Trophoblast cell (in vitro differentiated cells and primary cell): ENCODE data around the gene SLC6A12. TPM values are rescaled to one million over a fixed set of nuclear protein-coding genes. Genes with fewer than 3 reads are reported as not detected.

Source experiments
- DNase-seq, 2 donors: peaks; one replicate each; pipeline ENCODE4 v3.0.0-alpha.2; 2016
- H2AFZ ChIP-seq: 2 replicates; pipeline ENCODE4 v1.6.1; 2013; ENCODE audit warnings: low read length, moderate library complexity, mild to moderate bottlenecking; ENCODE audit not compliant: insufficient read depth, poor library complexity
- H2AK5ac ChIP-seq: 2 replicates; pipeline ENCODE4 v1.6.1; 2013; ENCODE audit warnings: mild to moderate bottlenecking, low read length
- H2BK120ac ChIP-seq: 2 replicates; pipeline ENCODE4 v1.6.1; 2013; ENCODE audit warnings: low read length, mild to moderate bottlenecking, moderate library complexity; ENCODE audit not compliant: insufficient read depth, poor library complexity
- H2BK12ac ChIP-seq: 2 replicates; pipeline ENCODE4 v1.6.1; 2013; ENCODE audit warnings: mild to moderate bottlenecking, low read length, moderate library complexity
- H2BK5ac ChIP-seq: 2 replicates; pipeline ENCODE4 v1.6.1; 2013; ENCODE audit warnings: low read length, low read depth, moderate library complexity, mild to moderate bottlenecking; ENCODE audit not compliant: poor library complexity
- H3K14ac ChIP-seq: 2 replicates; pipeline ENCODE4 v1.6.1; 2013; ENCODE audit warnings: mild to moderate bottlenecking, low read length
- H3K18ac ChIP-seq: 2 replicates; pipeline ENCODE4 v1.6.1; 2013; ENCODE audit warnings: mild to moderate bottlenecking, low read length
- H3K23ac ChIP-seq: 2 replicates; pipeline ENCODE4 v1.6.1; 2013; ENCODE audit warnings: low read length
- H3K27ac ChIP-seq: 2 replicates; pipeline ENCODE4 v1.5.1; 2013; ENCODE audit warnings: low read depth, mild to moderate bottlenecking, inconsistent platforms, low read length, moderate library complexity
- H3K27me3 ChIP-seq: 2 replicates; pipeline ENCODE4 v1.6.1; 2013; ENCODE audit warnings: inconsistent platforms, mild to moderate bottlenecking, low read length, moderate library complexity; ENCODE audit not compliant: insufficient read depth
- H3K36me3 ChIP-seq, 2 experiments: 1 replicate in 1 of 2; 2 replicates in 1 of 2; pipeline ENCODE4 v1.6.1; 2013; ENCODE audit warnings: low read length in 2 of 2, mild to moderate bottlenecking in 2 of 2, moderate library complexity in 1 of 2; ENCODE audit not compliant: insufficient read depth in 2 of 2, control insufficient read depth in 1 of 2
- H3K4ac ChIP-seq: 2 replicates; pipeline ENCODE4 v1.6.1; 2013; ENCODE audit warnings: low read depth, mild to moderate bottlenecking, low read length, moderate library complexity
- H3K4me1 ChIP-seq, 2 experiments: 1 replicate in 1 of 2; 2 replicates in 1 of 2; pipeline ENCODE4 v1.6.1; 2013; ENCODE audit warnings: low read length in 2 of 2, mild to moderate bottlenecking in 2 of 2, moderate library complexity in 1 of 2; ENCODE audit not compliant: insufficient read depth in 2 of 2, control insufficient read depth in 1 of 2
- H3K4me2 ChIP-seq: 2 replicates; pipeline ENCODE4 v1.6.1; 2013; ENCODE audit warnings: inconsistent platforms, mild to moderate bottlenecking, low read length, moderate library complexity
- H3K4me3 ChIP-seq: 2 replicates; pipeline ENCODE4 v1.5.1; 2013; ENCODE audit warnings: mild to moderate bottlenecking, low read depth, low read length, inconsistent platforms
- H3K79me1 ChIP-seq: one replicate; pipeline ENCODE4 v1.6.1; 2013; ENCODE audit warnings: low read length
- H3K79me2 ChIP-seq: 2 replicates; pipeline ENCODE4 v1.6.1; 2013; ENCODE audit warnings: low read length, mild to moderate bottlenecking; ENCODE audit not compliant: control insufficient read depth, insufficient read depth, poor library complexity
- H3K9ac ChIP-seq: 2 replicates; pipeline ENCODE4 v1.6.1; 2013; ENCODE audit warnings: mild to moderate bottlenecking, low read length
- H3K9me3 ChIP-seq: 2 replicates; pipeline ENCODE4 v1.6.1; 2013; ENCODE audit warnings: low read depth, mild to moderate bottlenecking, control low read depth, inconsistent platforms, low read length; ENCODE audit not compliant: insufficient read depth
- H4K12ac ChIP-seq: 2 replicates; pipeline ENCODE4 v1.6.1; 2013; ENCODE audit warnings: low read depth, mild to moderate bottlenecking, low read length, moderate library complexity
- H4K8ac ChIP-seq: 2 replicates; pipeline ENCODE4 v1.6.1; 2013; ENCODE audit warnings: low read depth, mild to moderate bottlenecking, low read length, moderate library complexity
- H4K91ac ChIP-seq: one replicate; pipeline ENCODE4 v1.6.1; 2013; ENCODE audit warnings: low read depth, mild to moderate bottlenecking, low read length, moderate library complexity
- WGBS: extraction: QIAGEN DNeasy Blood & Tissue Kit; methylation state at CpG from one replicate; pipeline ENCODE4 v1.1.7; 2013; ENCODE audit warnings: missing lambda C conversion rate; ENCODE audit not compliant: insufficient read length, insufficient coverage; ENCODE audit errors: extremely low coverage; 5-methylcytosine and 5-hydroxymethylcytosine counted together
- polyA plus RNA-seq: library from polyadenylated mRNA; stranded (reverse); fragments of 200-250 nt; gene quantifications from 2 replicates; pipeline ENCODE4 v1.2.3, GENCODE V29; 2013

SLC6A12 gene
- polyA plus RNA-seq: 0.29 and 0.36 TPM in 2 replicates

DNA sequence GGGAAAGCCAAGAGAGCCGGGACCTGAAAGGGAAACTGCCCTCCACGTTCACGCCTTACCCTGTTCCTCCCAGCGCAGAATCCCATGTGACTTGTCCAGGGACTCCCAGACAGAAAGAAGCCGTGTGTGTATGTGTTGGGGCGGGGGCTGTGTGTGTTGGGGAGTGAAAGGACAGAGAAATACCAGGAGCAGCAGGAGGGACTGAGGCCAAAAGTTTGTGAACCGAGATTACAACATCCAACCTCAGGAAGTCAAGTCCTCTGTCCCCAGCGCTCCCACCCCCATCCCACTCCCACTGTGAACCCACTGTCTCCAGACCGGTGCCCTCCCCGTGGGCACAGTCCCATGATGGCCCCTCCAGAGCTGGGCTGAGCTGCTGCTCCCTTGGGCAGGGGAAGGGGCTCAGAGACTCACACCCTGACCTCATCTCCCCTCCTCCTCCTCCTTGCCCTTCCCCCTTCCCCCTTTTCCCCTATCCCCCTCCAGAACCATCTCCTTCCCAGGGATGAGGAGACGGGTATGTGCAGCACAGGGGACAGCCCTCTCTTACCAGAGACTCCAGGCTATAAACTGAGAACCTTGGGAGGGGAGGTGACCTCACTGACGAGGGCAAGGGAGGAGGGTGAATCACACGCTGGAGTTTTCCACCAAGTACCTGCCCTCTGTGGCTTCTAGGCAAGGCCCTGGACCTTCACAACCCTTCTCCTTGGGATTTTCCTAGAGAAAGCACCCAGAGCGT is at the start of gene SLC6A12:
Gene SLC6A12 (minus strand): TSS at position 155 of the 739 bp plus-strand sequence. CDS start 4,171 bp downstream, outside the sequence.
- H3K4me2 ChIP-seq: no peak within 1 kb of the TSS
- no CpG with 5 or more reads among the region's 14 CpGs for WGBS
- H3K9ac ChIP-seq: no peak within 1 kb of the TSS
- H2BK120ac ChIP-seq: no peak within 1 kb of the TSS
- H2BK5ac ChIP-seq: no peak within 1 kb of the TSS
- no peak within 1 kb of the TSS for H2AFZ ChIP-seq
- no peak within 1 kb of the TSS for H2BK12ac ChIP-seq
- no peak within 1 kb of the TSS for H4K8ac ChIP-seq
- H3K4me3 ChIP-seq: peak within 1 kb of the TSS; percentile 25
- no peaks in the 10 kb centered on the region for H3K4me1 ChIP-seq
- peaks cover 2% of the 10 kb centered on the region for H3K9me3 ChIP-seq
- H3K23ac ChIP-seq: no peak within 1 kb of the TSS
- no peaks in the 10 kb centered on the region for H3K79me1 ChIP-seq
- H3K27ac ChIP-seq: no peak within 1 kb of the TSS
- H4K91ac ChIP-seq: no peak within 1 kb of the TSS
- H4K12ac ChIP-seq: no peak within 1 kb of the TSS
- no peaks in the 10 kb centered on the region for H3K36me3 ChIP-seq
- H3K79me2 ChIP-seq: no peaks in the 10 kb centered on the region
- H3K18ac ChIP-seq: no peak within 1 kb of the TSS
- no peak within 1 kb of the TSS for H2AK5ac ChIP-seq
- no peak within 1 kb of the TSS for H3K14ac ChIP-seq
- H3K4ac ChIP-seq: no peak within 1 kb of the TSS
- DNase-seq: no peak
- no peaks in the 10 kb centered on the region for H3K27me3 ChIP-seq

DNA sequence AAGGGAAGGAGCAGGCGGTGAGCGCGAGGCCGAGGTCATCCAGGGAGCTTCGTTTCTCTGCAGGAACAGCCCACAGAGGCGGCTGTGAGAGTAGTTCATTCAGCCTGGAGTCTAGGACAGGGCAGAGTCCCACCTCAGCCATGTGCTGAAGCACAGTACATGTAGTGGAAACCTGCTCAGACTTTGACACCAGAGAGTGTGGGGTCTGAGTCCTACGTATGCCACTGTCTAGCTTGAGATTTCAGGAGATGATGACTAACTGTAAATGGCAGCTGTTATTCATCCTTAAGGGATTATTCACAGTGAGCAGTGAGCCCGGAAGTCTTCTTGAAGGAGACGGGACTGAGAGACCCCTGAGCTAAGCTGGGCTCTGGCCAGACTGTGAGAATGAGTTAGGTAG is 49.6 kb upstream of the SLC6A12 start:
- Histone ChIP-seq H3K27me3 (peaks cover 2% of the 10 kb centered on the region), H2AK5ac (no peak overlapping the region), H3K27ac (no peak overlapping the region), H3K4ac (no peak overlapping the region), H4K12ac (no peak overlapping the region), H3K79me2 (no peaks in the 10 kb centered on the region), H3K4me1 (peaks cover 0 to 8% of the 10 kb centered on the region in 2 experiments), H4K8ac (no peak overlapping the region), H3K4me3 (no peak overlapping the region), H3K14ac (no peak overlapping the region), H3K4me2 (no peak overlapping the region), H2AFZ (no peak overlapping the region), H3K18ac (no peak overlapping the region), H2BK5ac (no peak overlapping the region), H4K91ac (no peak overlapping the region), H2BK120ac (no peak overlapping the region), H3K9ac (peak overlapping the region; percentile 59), H3K79me1 (no peaks in the 10 kb centered on the region), H3K23ac (no peak overlapping the region), H3K9me3 (no peaks in the 10 kb centered on the region), H3K36me3 (no peaks in the 10 kb centered on the region), H2BK12ac (no peak overlapping the region)
- no CpG with 5 or more reads among the region's 9 CpGs for WGBS
- DNase-seq: peak in 1 of 2 donors; percentile 7

DNA sequence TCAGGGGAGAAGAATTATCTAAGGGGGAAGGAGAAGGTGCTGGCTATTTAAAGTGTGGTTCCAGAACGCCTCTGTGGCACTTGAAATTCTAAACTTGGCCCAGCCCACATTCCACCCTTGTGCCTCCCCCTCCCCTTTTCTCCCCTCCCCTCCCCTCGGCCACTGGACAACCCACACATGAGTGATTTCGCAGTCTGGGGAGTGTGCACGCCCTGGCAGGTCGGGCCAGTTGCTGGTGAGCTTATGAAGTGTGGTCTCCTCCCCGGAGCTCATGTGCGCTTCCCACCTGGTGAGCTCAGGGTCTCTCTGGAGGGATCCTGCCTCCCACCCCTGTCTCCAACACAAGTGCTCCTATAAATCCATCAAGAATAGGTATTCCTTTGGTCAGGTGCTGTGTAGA is 48.9 kb upstream of the SLC6A12 start, which contains the start of gene SLC6A13:
Gene SLC6A13 (minus strand): TSS at position 20 of the 400 bp plus-strand sequence. CDS start 2,784 bp downstream, outside the sequence.
- H3K4ac ChIP-seq: no peak within 1 kb of the TSS
- H2AK5ac ChIP-seq: no peak within 1 kb of the TSS
- H3K4me1 ChIP-seq: peaks cover 0 to 8% of the 10 kb centered on the region in 2 experiments
- no peak for DNase-seq
- no peak within 1 kb of the TSS for H2BK120ac ChIP-seq
- no peaks in the 10 kb centered on the region for H3K9me3 ChIP-seq
- H3K18ac ChIP-seq: no peak within 1 kb of the TSS
- H3K4me3 ChIP-seq: no peak within 1 kb of the TSS
- no peak within 1 kb of the TSS for H2BK12ac ChIP-seq
- peak within 1 kb of the TSS; percentile 59 for H3K9ac ChIP-seq
- peaks cover 2% of the 10 kb centered on the region for H3K27me3 ChIP-seq
- no peaks in the 10 kb centered on the region for H3K36me3 ChIP-seq
- H3K27ac ChIP-seq: no peak within 1 kb of the TSS
- no peak within 1 kb of the TSS for H3K4me2 ChIP-seq
- no peaks in the 10 kb centered on the region for H3K79me2 ChIP-seq
- H2BK5ac ChIP-seq: no peak within 1 kb of the TSS
- no peak within 1 kb of the TSS for H2AFZ ChIP-seq
- no peak within 1 kb of the TSS for H4K8ac ChIP-seq
- H4K12ac ChIP-seq: no peak within 1 kb of the TSS
- H3K79me1 ChIP-seq: no peaks in the 10 kb centered on the region
- no CpG with 5 or more reads among the region's 7 CpGs for WGBS
- H4K91ac ChIP-seq: no peak within 1 kb of the TSS
- no peak within 1 kb of the TSS for H3K14ac ChIP-seq
- H3K23ac ChIP-seq: no peak within 1 kb of the TSS

DNA sequence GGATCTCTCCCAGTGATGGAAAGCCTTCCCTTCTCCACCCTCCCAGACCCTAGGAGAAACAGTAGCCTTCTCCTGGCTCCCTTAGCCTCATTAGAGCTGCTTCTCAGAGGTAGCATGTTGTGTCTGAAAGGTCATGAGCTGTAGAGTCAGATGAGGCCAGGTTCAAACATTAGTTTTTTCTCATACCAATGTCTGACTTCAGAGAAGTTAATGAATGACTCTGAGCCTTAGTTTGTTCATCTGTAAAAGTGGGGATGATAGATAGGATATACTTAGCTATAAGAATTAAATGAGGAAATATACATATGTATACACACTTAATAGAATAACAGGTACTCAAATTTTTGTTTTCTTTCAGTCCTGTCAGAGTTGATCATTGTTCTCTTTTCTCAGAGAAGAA is 48.2 kb upstream of the SLC6A12 start:
- peaks cover 2% of the 10 kb centered on the region for H3K27me3 ChIP-seq
- no peak overlapping the region for H4K91ac ChIP-seq
- H3K4me1 ChIP-seq: peaks cover 0 to 8% of the 10 kb centered on the region in 2 experiments
- no peaks in the 10 kb centered on the region for H3K79me1 ChIP-seq
- H3K4ac ChIP-seq: no peak overlapping the region
- no peak for DNase-seq
- no peak overlapping the region for H3K4me2 ChIP-seq
- H3K23ac ChIP-seq: no peak overlapping the region
- no peak overlapping the region for H3K4me3 ChIP-seq
- H3K36me3 ChIP-seq: no peaks in the 10 kb centered on the region
- no peak overlapping the region for H2BK12ac ChIP-seq
- H2AFZ ChIP-seq: no peak overlapping the region
- no peaks in the 10 kb centered on the region for H3K9me3 ChIP-seq
- H3K27ac ChIP-seq: no peak overlapping the region
- H2BK120ac ChIP-seq: no peak overlapping the region
- H3K79me2 ChIP-seq: no peaks in the 10 kb centered on the region
- H4K12ac ChIP-seq: no peak overlapping the region
- no peak overlapping the region for H3K18ac ChIP-seq
- H4K8ac ChIP-seq: no peak overlapping the region
- no peak overlapping the region for H2BK5ac ChIP-seq
- no peak overlapping the region for H3K14ac ChIP-seq
- no peak overlapping the region for H3K9ac ChIP-seq
- H2AK5ac ChIP-seq: no peak overlapping the region
